ENCODE data around the gene HDAC4.

The HDAC4 gene

GRCh38 chr2:239087046-239087710 lies 313.6 kb downstream of the HDAC4 start:
- Histone ChIP-seq H3K36me3 (ENCODE audit: control insufficient read depth in 1 of 2, insufficient read depth in 2 of 2, low read length in 2 of 2) (peaks cover 6 to 47% of the 10 kb centered on the region in 2 donors), H3K27me3 (ENCODE audit: control insufficient read depth in 1 of 2, insufficient read depth in 2 of 2, low read length in 2 of 2) (no peaks in the 10 kb centered on the region), H3K4me3 (ENCODE audit: low read depth in 1 of 2, low read length in 2 of 2) (no peak overlapping the region), H3K9me3 (ENCODE audit: control insufficient read depth in 1 of 2, low read length in 2 of 2) (no peaks in the 10 kb centered on the region), H3K4me1 (ENCODE audit: control insufficient read depth in 1 of 2, insufficient read depth in 2 of 2, low read length in 2 of 2) (no peaks in the 10 kb centered on the region), H3K9ac (ENCODE audit: low read depth in 1 of 2, low read length in 2 of 2) (no peak overlapping the region), H3K27ac (ENCODE audit: low read depth, low read length) (no peak overlapping the region)

DNA sequence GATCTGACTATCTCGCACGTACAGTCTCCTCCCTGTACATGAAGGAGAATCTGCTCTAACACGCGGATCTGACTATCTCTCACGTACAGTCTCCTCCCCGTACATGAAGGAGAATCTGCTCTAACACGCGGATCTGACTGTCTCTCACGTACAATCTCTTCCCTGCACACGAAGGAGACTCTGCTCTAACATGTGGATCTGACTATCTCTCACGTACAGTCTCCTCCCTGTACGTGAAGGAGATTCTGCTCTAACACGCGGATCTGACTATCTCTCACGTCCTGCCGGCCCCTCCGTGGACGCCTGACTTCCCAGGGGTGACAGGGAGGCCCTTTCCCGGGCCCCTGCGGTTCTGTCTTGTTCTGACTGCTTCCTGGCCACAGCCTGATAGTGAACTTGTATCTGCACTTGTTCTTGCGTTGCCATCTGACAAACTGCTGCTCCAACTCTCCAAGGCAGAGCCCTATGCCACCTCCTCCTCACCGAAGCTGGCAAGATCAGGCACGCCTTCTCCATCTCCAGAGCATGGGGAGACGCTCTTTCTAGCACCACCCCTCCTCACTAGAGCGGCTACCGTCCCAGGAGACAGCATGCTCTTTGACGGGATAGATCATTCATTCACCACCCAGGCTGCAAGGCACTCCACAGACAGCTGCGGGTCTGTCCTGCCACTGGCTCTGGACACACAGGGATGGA lies 314.3 kb downstream of the HDAC4 start:
- Histone ChIP-seq H3K36me3 (ENCODE audit: control insufficient read depth in 1 of 2, insufficient read depth in 2 of 2, low read length in 2 of 2) (peaks cover 6 to 52% of the 10 kb centered on the region in 2 donors), H3K4me3 (ENCODE audit: low read depth in 1 of 2, low read length in 2 of 2) (no peak overlapping the region), H3K27me3 (ENCODE audit: control insufficient read depth in 1 of 2, insufficient read depth in 2 of 2, low read length in 2 of 2) (no peaks in the 10 kb centered on the region), H3K9ac (ENCODE audit: low read depth in 1 of 2, low read length in 2 of 2) (no peak overlapping the region), H3K9me3 (ENCODE audit: control insufficient read depth in 1 of 2, low read length in 2 of 2) (no peaks in the 10 kb centered on the region), H3K4me1 (ENCODE audit: control insufficient read depth in 1 of 2, insufficient read depth in 2 of 2, low read length in 2 of 2) (no peaks in the 10 kb centered on the region), H3K27ac (ENCODE audit: low read depth, low read length) (no peak overlapping the region)

- Histone ChIP-seq H3K4me1 (ENCODE audit: control insufficient read depth in 1 of 2, insufficient read depth in 2 of 2, low read length in 2 of 2) (no peaks in the 10 kb centered on the region), H3K27me3 (ENCODE audit: control insufficient read depth in 1 of 2, insufficient read depth in 2 of 2, low read length in 2 of 2) (no peaks in the 10 kb centered on the region), H3K9me3 (ENCODE audit: control insufficient read depth in 1 of 2, low read length in 2 of 2) (no peaks in the 10 kb centered on the region), H3K4me3 (ENCODE audit: low read depth in 1 of 2, low read length in 2 of 2) (no peak overlapping the region), H3K36me3 (ENCODE audit: control insufficient read depth in 1 of 2, insufficient read depth in 2 of 2, low read length in 2 of 2) (peaks cover 6 to 50% of the 10 kb centered on the region in 2 donors), H3K9ac (ENCODE audit: low read depth in 1 of 2, low read length in 2 of 2) (no peak overlapping the region), H3K27ac (ENCODE audit: low read depth, low read length) (no peak overlapping the region)
These were observed 315.4 kb downstream of the HDAC4 start for GRCh38 chr2:239085201-239085992.

DNA sequence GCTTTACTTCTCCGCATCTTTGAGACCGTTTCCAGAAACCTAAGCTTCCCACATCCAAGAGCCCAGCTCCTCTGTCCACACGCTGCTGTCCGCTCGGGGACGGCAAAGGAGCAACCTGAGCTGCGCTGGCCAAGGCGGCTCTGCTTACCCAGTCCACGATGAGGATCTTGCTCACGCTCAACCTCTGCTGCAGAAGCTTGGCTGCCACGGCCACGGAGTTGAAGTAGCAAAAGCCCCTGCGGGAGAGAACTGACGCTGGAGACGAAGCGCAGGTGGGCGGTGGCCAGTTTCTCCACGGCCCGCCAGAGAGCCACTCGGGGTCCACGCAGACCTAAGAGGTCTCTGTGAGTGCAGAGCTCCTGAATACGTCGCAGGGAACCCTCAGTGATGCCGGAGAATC lies 316.8 kb downstream of the HDAC4 start:
- H3K4me1 ChIP-seq (ENCODE audit: control insufficient read depth in 1 of 2, insufficient read depth in 2 of 2, low read length in 2 of 2), result no peaks in the 10 kb centered on the region
- no peaks in the 10 kb centered on the region for H3K27me3 ChIP-seq (ENCODE audit: control insufficient read depth in 1 of 2, insufficient read depth in 2 of 2, low read length in 2 of 2)
- H3K27ac ChIP-seq (ENCODE audit: low read depth, low read length), result no peak overlapping the region
- peaks cover 17 to 57% of the 10 kb centered on the region in 2 donors for H3K36me3 ChIP-seq (ENCODE audit: control insufficient read depth in 1 of 2, insufficient read depth in 2 of 2, low read length in 2 of 2)
- no peak overlapping the region for H3K9ac ChIP-seq (ENCODE audit: low read depth in 1 of 2, low read length in 2 of 2)
- H3K4me3 ChIP-seq (ENCODE audit: low read depth in 1 of 2, low read length in 2 of 2), result no peak overlapping the region
- no peaks in the 10 kb centered on the region for H3K9me3 ChIP-seq (ENCODE audit: control insufficient read depth in 1 of 2, low read length in 2 of 2)

DNA sequence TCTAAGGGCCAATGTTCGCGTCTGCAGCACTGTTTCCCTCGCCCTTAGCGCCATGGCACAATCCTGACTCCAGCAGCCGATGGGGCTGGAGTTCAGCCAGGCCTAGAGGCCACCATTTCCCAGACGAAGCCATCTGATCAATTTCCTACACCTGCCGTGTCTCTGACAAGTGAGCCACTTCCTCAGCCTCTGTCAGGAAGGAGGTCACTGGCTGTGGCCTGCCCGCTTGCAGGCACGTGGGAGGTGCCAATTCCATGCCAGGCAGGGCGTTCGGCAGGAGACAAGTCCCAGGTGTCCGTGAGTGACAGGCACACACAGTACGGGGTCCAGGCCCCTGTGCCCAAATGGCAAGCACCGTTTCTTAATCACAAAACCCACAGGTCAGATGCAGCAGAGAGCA lies 318.4 kb downstream of the HDAC4 start:
- Histone ChIP-seq H3K27ac (ENCODE audit: low read depth, low read length) (no peak overlapping the region), H3K9me3 (ENCODE audit: control insufficient read depth in 1 of 2, low read length in 2 of 2) (no peaks in the 10 kb centered on the region), H3K9ac (ENCODE audit: low read depth in 1 of 2, low read length in 2 of 2) (no peak overlapping the region), H3K36me3 (ENCODE audit: control insufficient read depth in 1 of 2, insufficient read depth in 2 of 2, low read length in 2 of 2) (peaks cover 18 to 55% of the 10 kb centered on the region in 2 donors), H3K4me1 (ENCODE audit: control insufficient read depth in 1 of 2, insufficient read depth in 2 of 2, low read length in 2 of 2) (no peaks in the 10 kb centered on the region), H3K4me3 (ENCODE audit: low read depth in 1 of 2, low read length in 2 of 2) (no peak overlapping the region), H3K27me3 (ENCODE audit: control insufficient read depth in 1 of 2, insufficient read depth in 2 of 2, low read length in 2 of 2) (no peaks in the 10 kb centered on the region)

- peaks cover 18 to 54% of the 10 kb centered on the region in 2 donors for H3K36me3 ChIP-seq (ENCODE audit: control insufficient read depth in 1 of 2, insufficient read depth in 2 of 2, low read length in 2 of 2)
- no peaks in the 10 kb centered on the region for H3K9me3 ChIP-seq (ENCODE audit: control insufficient read depth in 1 of 2, low read length in 2 of 2)
- no peak overlapping the region for H3K27ac ChIP-seq (ENCODE audit: low read depth, low read length)
These were observed 319.2 kb downstream of the HDAC4 start for GRCh38 chr2:239081622-239082021.

DNA sequence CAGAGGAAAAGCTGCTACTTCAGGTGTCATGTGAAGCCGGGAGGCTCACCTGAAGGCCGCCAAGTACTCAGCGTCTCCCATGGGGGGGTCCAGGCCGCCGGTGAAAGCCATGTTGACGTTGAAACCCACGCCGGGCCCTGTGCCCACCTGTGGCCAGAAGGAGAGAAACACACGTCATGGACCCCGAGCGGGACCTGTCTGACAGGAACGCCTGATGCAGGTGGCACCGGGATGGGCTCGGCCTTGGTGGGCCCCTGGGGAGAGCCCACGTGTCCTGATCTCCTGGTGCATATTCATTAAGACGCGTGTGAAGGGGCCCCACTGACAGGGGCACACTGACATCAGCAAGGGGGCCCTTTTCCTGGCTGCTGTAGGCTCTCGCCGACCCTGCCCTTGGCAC lies 319.8 kb downstream of the HDAC4 start:
- no peak overlapping the region for H3K4me3 ChIP-seq (ENCODE audit: low read depth in 1 of 2, low read length in 2 of 2)
- no peak overlapping the region for H3K9ac ChIP-seq (ENCODE audit: low read depth in 1 of 2, low read length in 2 of 2)
- H3K9me3 ChIP-seq (ENCODE audit: control insufficient read depth in 1 of 2, low read length in 2 of 2), result no peaks in the 10 kb centered on the region
- no peak overlapping the region for H3K27ac ChIP-seq (ENCODE audit: low read depth, low read length)
- H3K27me3 ChIP-seq (ENCODE audit: control insufficient read depth in 1 of 2, insufficient read depth in 2 of 2, low read length in 2 of 2), result no peaks in the 10 kb centered on the region
- peaks cover 4 to 5% of the 10 kb centered on the region in 2 donors for H3K4me1 ChIP-seq (ENCODE audit: control insufficient read depth in 1 of 2, insufficient read depth in 2 of 2, low read length in 2 of 2)
- H3K36me3 ChIP-seq (ENCODE audit: control insufficient read depth in 1 of 2, insufficient read depth in 2 of 2, low read length in 2 of 2), result peaks cover 18 to 51% of the 10 kb centered on the region in 2 donors

More at GRCh38 chr2:239081622-239082021, 319.2 kb downstream of the HDAC4 start:
- Histone ChIP-seq H3K27me3 (ENCODE audit: control insufficient read depth in 1 of 2, insufficient read depth in 2 of 2, low read length in 2 of 2) (no peaks in the 10 kb centered on the region), H3K9ac (ENCODE audit: low read depth in 1 of 2, low read length in 2 of 2) (no peak overlapping the region), H3K4me1 (ENCODE audit: control insufficient read depth in 1 of 2, insufficient read depth in 2 of 2, low read length in 2 of 2) (no peaks in the 10 kb centered on the region), H3K4me3 (ENCODE audit: low read depth in 1 of 2, low read length in 2 of 2) (no peak overlapping the region)

- Histone ChIP-seq H3K27ac (ENCODE audit: low read depth, low read length) (no peak overlapping the region), H3K36me3 (ENCODE audit: control insufficient read depth in 1 of 2, insufficient read depth in 2 of 2, low read length in 2 of 2) (peaks cover 18 to 52% of the 10 kb centered on the region in 2 donors), H3K27me3 (ENCODE audit: control insufficient read depth in 1 of 2, insufficient read depth in 2 of 2, low read length in 2 of 2) (no peaks in the 10 kb centered on the region), H3K4me3 (ENCODE audit: low read depth in 1 of 2, low read length in 2 of 2) (no peak overlapping the region), H3K4me1 (ENCODE audit: control insufficient read depth in 1 of 2, insufficient read depth in 2 of 2, low read length in 2 of 2) (peaks cover 5 to 6% of the 10 kb centered on the region in 2 donors), H3K9me3 (ENCODE audit: control insufficient read depth in 1 of 2, low read length in 2 of 2) (no peaks in the 10 kb centered on the region), H3K9ac (ENCODE audit: low read depth in 1 of 2, low read length in 2 of 2) (no peak overlapping the region)
These were observed 321.0 kb downstream of the HDAC4 start for GRCh38 chr2:239079671-239080294.

DNA sequence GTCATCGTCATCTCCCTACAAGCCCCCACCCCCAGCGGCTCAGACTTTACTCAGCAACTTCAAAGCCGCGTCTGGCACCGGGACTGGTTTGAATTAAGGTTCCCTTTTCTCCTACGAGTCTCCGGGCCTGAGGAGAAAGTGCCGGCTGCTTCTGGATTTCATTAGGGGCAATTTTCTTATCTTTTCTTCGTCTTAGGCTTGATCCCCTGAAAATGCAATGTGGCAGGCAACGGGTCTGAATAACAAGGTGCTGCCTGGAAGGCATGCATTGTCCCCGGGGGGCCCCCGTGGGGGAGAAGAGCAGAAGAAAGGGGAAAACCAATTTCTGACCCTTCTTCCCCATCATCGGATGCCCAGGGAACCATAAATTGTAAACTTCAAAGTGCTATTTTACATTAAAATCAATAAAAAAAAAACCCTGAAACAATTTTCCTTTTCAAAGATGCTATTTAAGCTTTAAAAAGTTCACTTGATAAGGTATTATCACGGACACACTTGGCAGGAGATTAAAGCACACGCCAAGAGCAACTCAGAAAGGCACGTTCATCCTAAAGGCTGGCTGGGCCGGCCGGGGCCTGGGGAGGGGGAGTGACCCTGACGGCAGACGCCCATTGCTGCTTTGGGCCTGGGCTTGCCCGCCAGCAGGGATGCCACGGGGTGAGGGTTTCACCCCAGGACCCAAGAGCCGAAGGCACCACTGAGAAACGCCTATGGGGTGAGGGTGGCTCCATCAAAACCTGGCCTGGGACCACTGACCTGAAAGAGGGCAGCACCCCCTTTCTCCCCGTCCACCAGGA lies 322.5 kb downstream of the HDAC4 start:
- Histone ChIP-seq H3K4me3 (ENCODE audit: low read depth in 1 of 2, low read length in 2 of 2) (no peak overlapping the region), H3K9me3 (ENCODE audit: control insufficient read depth in 1 of 2, low read length in 2 of 2) (no peaks in the 10 kb centered on the region), H3K27me3 (ENCODE audit: control insufficient read depth in 1 of 2, insufficient read depth in 2 of 2, low read length in 2 of 2) (no peaks in the 10 kb centered on the region), H3K4me1 (ENCODE audit: control insufficient read depth in 1 of 2, insufficient read depth in 2 of 2, low read length in 2 of 2) (peaks cover 5 to 6% of the 10 kb centered on the region in 2 donors), H3K9ac (ENCODE audit: low read depth in 1 of 2, low read length in 2 of 2) (no peak overlapping the region), H3K36me3 (ENCODE audit: control insufficient read depth in 1 of 2, insufficient read depth in 2 of 2, low read length in 2 of 2) (peaks cover 22 to 44% of the 10 kb centered on the region in 2 donors), H3K27ac (ENCODE audit: low read depth, low read length) (no peak overlapping the region)
